ENCODE measurements around the gene COX8A.
A peak's percentile ranks its signal among the peaks of the same experiment; 100 is the strongest.
"Not testable (repeated sequence)": the region's sequence is repeated elsewhere in the genome, so short reads cannot be mapped to it uniquely, and the experiment has no call there.

Gene COX8A, protein sequence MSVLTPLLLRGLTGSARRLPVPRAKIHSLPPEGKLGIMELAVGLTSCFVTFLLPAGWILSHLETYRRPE

DNA sequence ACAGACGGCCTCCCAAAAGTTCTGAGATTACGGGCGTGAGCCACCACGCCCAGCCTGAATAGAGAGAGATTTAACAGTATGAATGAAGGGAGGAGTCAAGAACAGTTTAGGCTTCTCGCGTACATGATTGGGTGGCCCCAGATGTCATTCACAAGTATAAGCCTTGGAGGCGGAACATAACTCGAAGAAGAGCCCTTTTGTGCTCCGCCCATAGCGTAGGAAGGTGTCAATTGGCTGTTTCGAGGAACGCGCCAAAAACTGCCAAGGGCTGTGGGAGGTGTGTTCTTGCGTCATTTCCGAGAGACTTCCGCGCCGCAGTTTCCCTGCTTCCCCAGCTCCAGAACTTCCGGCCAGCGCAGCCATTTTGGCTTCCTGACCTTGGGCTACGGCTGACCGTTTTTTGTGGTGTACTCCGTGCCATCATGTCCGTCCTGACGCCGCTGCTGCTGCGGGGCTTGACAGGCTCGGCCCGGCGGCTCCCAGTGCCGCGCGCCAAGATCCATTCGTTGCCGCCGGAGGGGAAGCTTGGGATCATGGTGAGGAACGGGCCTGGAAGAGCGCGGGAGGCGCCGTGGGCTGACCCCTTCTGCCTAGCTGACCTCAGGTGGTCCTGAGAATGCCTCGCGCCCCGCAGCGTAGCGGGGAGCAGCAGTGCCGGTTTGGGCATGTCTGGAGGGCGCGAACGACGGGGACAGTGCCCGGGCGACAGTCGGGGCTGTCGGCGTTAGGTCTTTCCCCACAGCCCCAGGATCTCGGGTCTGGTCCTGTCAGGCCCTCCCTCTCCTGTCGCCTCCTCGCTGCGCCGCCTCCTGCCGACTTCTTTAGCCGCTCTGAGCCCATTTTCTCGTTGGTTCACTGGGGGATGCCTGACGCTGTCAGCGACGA is at the start of gene COX8A:
Gene COX8A (plus strand): TSS at position 362 of the 885 bp plus-strand sequence. CDS start 61 bp downstream, at position 423.
- DNase-seq: peak; percentile 100

DNA sequence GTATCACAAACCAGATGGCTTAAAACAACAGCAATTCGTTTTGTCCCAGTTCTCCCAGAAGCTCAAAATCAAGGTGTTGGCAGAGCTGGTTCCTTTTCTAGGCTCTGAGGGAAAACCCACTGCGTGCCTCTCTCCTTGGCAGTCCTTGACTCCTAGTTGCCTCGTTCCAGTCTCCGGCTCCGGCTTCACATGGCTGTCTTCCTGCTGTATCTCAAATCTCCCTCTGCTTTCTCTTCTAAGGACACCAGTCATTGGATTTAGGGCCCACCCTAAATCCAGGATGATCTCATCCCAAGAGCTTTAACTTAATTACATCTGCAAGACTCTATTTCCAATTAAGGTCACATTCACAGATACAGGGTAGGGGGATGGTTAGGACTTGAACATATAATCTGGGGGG is 44.8 kb upstream of the COX8A start:
- no peak for DNase-seq

DNA sequence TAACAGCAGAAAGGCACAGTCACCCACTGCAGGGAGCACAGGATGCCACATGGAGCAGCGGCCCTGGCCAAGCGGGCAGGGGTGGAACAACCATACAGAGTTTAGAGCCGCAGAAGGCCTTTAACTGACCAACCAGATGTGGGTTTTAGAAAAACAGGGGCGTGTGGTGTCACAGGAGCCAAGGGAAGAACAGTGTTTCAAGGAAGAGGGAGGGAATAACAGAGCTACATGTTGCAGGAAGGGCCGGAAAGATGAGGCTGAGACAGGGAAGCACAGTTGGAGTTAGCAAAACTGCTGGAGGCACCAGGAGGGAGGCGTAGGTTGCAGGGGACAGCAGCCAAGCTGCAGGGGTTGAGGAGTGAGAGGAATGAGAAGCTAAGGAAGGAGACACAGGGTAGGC is 43.4 kb upstream of the COX8A start:
- no peak for DNase-seq

DNA sequence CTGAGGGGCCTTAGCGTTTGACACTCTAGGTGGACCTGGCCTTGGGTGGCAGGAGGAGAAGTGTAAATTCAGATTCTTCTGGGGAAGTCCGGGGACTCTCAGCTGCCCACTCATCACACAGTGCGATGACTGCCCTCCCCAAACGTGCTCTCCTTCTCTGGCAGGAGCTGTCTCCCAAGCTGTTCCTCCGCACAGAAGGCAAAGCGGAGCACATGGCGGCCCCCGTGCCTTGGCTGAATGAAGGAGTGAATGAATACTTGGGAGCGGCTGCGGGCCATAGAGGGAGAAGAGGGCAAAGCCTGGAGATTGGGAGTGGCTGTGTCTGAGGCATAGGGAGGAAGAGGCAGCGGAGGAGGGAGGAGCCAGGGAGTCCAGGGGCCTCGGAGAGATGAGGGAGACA is 42.5 kb upstream of the COX8A start:
- no peak for DNase-seq

DNA sequence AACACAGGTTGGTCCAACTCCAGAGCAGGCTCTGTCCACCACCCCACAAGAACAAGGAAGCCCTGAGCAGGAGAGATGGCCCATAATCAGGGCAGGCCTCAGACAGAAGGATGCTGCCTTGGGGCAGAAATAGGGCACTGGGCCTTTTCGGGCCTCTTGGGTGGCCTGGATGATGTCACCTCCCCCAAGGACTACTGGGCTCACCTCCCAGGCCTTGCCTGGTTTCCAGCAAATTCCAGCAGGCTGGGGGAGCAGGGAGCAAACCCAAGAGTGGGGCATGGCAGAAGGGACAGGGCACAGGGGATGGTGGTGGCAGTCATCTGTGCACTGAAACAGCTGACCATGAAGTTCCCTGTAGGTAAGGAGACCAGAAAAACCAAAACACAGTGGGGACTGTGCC is 41.0 kb upstream of the COX8A start:
- no peak for DNase-seq

DNA sequence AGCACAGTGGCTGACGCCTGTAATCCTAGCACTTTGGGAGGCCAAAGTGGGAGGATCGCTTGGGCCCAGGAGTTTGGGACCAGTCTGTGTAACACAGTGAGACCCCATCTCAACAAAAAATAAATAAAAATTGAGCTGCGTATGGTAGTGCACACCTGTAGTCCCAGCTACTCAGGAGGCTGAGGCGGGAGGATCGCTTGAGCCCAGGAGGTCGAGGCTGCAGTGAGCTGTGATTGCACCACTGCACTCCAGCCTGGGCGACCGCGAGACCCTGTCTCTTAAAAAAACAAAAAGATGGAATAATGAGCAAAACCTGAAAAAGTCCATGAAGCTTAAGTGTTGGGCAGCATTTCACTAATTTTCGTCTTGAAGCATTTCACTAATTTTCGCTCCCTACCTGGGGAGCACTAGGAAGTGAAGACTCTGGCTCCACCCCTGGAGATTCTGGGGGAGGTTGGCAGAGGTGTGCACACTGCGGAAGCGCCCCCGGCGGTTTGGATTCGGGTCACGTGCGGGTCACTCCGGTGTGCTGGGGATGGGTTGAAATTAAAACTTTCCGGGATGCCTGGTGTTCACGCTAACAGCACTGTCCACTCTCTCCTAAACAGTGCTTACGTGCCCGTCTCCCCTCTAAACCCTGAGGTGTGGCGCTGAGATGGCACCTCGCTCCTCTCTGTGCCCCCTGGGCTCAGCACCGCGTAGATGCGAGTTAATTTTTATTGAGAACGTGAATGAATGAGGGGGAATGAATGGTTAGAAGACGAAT is 36.5 kb upstream of the COX8A start:
- peak; percentile 54 for DNase-seq

DNA sequence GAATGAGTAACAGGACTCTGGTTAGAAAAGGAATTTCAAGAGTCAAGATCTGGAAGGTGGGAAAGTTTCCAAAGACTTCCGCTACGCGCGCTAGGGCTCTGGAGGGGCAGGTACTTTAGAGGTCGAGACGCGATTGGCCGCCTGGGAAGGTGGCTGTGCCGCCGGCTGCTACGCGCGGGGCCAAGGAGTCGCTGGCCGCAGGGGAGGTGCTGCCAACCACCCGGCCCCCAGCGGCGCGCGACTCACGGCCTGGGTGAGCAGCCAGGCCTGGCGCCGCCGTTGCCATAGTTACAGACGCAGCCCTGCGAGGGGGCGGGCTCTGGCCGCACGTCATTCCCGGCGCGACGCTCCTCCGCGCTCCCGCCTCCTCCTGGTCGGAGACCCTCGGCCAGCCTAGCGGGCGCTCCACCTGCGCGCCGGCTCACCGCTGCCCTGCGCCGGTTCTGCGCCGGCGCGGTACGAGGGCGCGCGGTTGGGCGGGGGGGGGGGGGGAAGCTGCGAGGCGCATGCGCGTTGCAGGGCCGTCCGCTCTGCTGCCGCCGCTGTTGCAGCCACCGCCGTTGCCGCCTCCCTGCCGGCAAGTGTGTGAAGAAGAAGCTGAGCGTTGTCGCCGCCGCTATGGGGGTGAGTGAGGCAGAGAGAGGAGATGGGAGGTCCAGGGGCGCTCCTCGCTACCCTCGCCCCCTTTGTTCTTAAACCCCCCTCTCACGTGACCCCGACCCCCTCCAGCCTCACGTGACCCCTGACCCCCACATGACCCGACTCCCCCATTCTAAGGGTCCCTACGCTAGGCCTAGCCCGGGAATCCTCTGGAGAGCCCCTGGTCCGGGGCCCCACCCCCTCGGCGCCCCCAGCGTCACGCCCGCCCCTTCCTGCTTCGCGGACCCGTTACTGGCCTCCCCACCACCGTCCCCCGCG is 35.7 kb upstream of the COX8A start, which contains the start of gene NAA40:
Gene NAA40 (plus strand): TSS at position 524 of the 918 bp plus-strand sequence. CDS start 95 bp downstream, at position 619.
- DNase-seq: peak; percentile 98

DNA sequence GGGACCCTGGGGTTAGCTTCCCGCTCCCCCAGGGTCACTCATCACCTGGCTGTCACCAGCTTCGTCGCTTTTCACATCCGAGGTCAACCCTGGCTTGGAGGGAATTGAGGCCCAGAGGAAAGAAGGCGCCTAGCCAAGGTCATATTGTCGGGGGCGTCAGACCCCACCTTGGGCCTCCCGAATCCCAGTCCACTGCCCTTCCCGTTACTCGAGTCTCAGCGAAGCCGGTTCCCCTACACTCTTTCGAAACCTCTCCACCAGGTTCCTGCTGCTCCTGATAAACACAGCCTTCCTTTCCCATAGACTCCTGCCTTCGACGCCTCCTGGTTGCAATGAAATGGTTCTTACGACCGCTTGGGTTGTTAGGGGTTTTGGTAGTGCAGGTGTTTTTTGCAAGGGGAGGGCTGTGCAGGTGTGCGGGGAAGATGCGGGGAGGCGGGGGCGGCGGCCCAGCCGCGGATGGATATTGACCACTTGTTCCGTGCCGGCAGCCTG is 35.0 kb upstream of the COX8A start:
- no peak for DNase-seq

DNA sequence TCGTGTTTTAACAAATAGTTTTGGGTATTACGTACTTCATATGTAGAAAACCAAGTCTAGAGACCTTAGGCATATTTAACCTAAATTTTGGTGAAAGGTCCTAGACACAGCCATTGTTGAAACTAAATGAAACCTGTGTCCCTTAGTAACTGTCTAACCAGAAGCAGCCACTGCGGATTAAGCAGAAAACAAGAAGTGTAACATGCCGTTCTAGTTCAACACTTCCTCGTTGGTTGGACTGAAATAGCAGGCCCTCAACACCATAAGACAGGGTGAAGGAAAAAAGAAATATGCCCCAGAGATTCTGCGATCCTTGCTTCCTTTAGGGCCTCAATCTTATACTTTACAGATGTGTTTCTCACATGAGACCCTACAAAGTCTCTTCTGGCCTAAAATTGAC is 33.6 kb upstream of the COX8A start:
- DNase-seq: no peak

DNA sequence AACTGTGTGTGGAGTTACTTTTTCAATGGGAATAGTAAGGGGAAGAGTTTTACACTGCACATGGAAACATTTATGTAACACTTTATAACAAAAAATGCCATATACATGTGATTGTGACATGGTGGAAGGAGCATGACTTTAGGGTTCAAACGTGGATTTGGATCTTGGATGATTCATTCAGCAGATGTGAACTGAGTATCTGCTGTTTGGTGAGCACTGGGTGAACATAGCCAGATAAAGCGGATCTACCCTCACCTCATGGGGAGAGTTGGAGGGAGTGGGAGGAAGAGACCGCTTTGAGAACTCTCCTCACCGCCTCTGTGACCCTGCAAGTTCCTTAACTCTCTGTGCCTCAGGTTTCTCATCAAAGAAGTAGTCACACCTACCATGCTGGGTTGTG is 32.5 kb upstream of the COX8A start:
- DNase-seq: no peak

DNA sequence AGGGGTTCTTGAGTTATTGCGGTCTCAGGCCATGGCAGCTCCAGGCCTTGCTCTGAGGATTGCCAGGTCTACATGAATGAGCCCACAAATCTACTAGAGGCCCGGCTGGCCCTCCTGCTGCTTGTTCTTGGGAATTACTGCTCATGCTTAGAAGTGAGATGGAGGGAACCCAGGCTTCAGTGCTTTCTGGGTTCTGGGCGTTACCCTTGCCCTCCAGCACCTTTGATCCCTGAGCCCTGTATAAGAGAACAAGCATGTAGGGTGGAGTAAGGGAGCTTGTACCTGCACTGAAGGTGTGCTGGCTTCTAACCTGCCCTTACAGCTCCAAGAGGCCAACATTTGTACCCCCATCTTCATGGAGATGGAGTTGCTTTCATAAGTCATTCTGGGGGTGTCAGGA is 31.6 kb upstream of the COX8A start:
- DNase-seq: no peak

DNA sequence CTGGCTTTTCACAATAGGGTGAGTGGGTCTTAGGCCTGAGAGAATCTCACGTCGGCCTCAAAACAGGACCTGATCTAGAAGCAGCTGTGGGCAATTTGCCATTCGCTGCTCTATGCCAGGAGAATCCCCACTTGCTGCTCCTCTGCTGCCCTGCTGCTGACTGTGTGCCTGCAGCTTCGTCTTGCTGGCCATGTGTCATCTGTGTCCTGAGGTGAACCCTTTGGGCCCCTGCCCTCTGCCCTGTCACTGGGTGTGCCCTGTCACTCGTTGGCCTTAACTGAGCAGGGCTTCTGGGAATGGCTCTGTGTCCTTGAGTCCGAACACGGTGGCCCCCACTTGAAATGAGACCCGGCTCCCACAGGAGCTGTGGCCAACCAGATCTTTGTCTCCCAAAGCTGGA is 29.4 kb upstream of the COX8A start:
- no peak for DNase-seq

DNA sequence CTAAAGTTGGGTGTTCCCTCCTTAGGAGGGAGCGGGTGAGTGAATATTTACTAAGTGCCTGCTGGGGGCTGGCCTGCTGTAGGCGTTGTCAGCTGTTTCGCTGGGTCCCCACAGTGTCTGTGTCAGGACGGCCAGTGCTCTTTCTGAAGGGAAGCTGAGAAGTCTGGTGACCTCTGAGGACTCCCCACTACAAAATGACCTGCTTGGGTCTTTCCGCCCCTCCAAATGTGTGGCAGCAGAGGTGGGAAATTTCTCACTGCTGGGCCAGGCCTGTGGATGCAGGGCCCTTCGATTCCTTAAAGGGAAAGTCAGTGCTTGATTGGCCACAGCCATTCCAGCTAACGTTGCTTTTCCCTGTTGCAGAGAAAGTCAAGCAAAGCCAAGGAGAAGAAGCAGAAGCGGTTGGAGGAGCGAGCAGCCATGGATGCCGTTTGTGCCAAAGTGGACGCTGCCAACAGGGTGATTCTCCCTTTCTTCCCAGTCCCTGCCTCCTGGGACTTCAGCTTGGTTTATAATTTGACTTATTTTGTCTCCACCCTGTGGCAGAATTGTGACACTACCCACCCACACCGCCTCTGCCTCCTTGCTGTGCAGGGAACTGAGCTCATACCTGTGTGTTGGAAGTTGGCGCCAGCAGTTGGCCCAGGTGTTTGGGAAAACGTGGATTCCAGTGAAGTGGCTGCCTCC is 28.8 kb upstream of the COX8A start:
- peak; percentile 57 for DNase-seq

DNA sequence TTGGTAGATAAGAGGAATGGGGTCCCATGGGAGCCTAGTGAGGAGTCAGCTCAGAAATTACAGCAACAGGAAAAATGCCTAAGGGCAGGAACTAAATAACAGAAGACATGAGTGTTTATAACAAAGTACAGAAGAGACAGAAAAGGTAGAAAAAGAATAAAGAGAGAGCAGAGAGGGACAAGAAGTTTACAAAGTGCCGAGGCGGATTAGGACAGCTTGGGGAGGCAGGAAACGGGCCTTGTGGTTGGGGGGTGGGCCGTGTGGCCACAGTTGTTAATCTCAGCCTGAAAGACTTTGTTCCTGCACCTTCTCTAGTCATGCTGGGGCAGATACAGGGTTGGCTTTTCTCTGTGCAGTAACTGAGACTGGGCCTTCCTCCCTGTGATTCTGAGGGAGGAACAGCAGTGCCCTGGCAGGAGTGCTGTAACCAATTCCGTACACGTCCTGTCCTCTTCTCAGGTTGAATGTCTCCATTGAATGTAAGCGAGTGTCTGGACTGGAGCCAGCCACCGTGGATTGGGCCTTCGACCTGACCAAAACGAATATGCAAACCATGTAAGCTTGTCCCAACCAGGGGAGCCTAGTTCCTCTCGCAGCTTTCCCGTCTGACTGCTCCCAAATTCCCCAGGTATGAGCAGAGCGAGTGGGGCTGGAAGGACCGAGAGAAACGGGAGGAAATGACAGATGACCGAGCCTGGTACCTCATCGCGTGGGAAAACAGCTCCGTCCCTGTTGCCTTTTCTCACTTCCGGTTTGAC is 22.5 kb upstream of the COX8A start:
- no peak for DNase-seq

DNA sequence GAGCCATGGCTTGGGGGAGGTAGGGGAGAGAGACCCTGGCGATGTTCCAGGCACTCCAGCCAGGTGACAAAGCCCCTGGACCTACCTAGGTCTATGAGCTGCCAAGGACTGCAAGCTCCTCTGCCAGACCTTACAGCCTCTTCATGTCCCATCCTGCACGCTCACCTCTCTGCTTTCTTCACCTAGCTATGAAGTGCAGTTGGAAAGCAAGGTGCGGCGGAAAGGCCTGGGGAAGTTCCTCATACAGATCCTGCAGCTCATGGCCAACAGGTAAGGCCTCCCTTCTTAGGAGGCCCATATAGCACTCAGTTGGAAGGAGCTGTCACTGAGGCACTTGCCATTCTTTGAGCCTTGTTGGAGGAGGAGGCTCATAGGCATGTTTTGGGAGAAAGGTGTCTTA is 21.9 kb upstream of the COX8A start:
- DNase-seq: no peak

DNA sequence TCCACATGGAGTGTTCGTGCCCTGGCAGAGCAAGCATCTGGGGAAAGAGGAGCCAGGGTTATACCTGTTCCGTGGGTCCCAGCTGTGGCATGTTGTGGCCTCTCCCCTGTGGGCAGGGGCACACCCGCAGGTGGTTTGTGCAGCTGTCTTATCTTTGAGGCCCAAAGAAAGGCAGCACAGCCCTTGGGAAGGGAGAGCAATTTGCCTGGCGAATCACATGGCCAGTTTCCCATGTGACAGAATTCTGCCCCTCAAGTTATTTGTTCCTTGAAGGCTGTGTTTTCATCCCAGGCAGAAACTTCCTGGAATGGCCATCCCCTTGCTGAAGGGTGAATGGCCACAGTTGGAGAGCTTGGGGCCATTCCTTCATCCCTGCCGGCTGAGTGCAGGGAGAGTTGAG is 16.4 kb upstream of the COX8A start:
- DNase-seq: no peak

DNA sequence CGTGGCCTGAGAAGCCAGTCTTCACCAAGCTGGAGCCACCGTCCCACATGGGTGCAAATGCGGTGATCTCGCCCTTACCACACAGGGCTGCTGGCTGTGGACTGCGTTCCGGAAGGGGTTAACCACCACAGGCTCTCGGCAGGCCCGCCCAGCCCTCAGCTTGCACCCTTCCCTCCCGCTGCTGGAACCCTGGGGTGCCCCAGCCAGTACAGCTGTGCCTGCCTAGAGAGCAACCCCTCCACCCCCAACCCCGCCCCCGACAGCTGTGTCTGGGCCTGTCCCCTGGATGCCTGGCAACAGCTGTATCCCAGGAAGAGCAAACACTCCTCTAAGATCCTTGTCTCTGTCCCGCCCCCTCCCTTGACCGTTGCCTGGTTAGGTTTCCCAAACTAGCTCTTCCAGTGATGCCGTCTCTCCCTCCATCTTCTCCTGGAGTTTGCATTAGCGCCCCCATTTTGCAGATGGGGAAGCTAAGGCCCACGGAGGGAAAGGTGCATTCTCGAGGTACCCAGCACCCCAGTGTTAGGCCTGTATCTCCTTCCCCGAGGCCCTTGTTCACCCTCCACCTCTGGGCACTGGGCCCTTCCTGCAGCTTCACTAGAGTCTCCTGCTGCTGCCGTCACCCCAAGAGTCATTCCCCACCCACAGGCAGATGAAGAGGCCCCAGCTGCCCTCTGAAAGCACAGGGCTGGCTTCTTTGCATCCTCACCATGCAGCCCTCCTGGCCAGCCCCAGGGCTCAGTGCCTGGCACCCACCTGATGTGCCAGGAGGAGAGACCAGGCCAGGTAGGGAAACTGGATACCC is 12.6 kb upstream of the COX8A start:
- DNase-seq: peak; percentile 64

DNA sequence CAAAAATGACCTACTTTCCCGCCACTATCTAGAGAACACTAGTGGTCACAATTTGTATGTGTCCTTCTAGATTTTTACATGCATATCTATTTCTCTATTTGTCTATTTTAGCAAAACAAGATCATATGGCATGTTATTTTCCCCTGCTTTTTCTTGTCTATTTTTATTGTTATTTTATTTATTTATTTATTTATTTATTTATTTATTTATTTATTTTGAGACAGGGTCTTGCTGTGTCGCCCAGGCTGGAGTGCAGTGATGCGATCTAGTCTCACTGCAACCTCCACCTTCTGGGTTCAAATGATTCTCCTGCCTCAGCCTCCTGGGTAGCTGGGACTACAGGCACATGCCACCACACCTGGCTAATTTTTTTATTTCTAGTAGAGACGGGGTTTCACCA is 10.5 kb upstream of the COX8A start:
- DNase-seq: not testable (repeated sequence)

DNA sequence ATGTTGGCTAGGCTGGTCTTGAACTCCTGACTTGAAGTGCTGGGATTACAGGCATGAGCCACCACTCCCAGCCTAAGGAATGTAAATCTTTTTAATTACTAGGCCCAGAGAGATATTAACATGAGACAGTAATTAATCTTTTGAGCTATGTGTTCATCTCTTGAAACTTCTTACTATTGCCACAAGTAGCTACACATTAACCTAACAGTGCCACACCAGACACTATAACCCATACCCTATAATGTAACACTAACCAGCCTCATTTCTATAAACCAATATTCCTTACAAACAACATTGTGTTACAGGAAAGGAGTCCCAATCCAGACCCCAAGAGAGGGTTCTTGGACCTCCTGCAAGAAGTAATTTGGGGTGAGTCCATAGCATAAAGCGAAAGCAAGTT is 8.0 kb upstream of the COX8A start:
- DNase-seq: no peak

DNA sequence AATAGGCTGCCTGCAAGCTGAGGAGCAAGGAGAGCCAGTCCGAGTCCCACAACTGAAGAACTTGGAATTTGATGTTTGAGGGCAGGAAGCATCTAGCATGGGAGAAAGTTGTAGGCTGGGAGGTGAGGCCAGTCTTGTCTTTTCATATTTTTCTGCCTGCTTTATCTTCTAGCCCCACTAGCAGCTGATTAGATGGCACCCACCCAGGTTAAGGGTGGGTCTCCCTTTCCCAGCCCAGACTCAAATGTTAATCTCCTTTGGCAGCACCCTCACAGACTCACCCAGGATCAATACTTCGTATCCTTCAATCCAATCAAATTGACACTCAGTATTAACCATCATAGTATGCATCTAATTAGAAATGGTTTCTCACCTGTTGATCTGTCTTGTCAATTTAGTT is 5.0 kb upstream of the COX8A start:
- no peak for DNase-seq

All from NCI-H1105 (cell line).